H1 (cell line): ENCODE results near the gene NANP. TPM values are rescaled to one million over a fixed set of nuclear protein-coding genes. Genes with fewer than 3 reads are reported as not detected.

ENCODE experiments used
- ASH2L ChIP-seq: fragments of 200-600, 300-600 bp; sonication (generic); IDR thresholded peaks from one replicate; pipeline ENCODE4 v1.7.1; 2017; ENCODE audit warnings: low read length
- CBX5 ChIP-seq: fragments of 300-800, 300-1000 bp; sonication (generic); IDR thresholded peaks from 2 replicates; pipeline ENCODE4 v1.7.1; 2016; ENCODE audit warnings: antibody characterized with exemption, low read length, low read depth
- polyA plus RNA-seq, 7 experiments: library from polyadenylated mRNA; depleted of rRNA in 3 of 7; stranded (reverse) in 5 of 7; unstranded in 2 of 7; fragments of >200 nt in 5 of 7; fragments of 200-250 nt in 2 of 7; gene quantifications; 1 replicate in 5 of 7; 2 replicates in 1 of 7; 4 replicates in 1 of 7; pipeline versions ENCODE4 v1.2.1 to v1.2.3, GENCODE V29; 2011 to 2013; ENCODE audit warnings: missing spikeins in 2 of 7, mixed read lengths in 2 of 7
- total RNA-seq: library from RNA; stranded (reverse); fragmentation: NEBNext Ultra II Directional; extraction: Animal tissue kit (Norgen Biotek cat#: 25700); gene quantifications from 2 replicates; pipeline ENCODE4 v1.2.1, GENCODE V29; 2021

NANP gene
- total and polyA plus RNA-seq, 2 of the 8 experiments (the other 6 are each of a cell fraction or from before 2014, with no cell fraction given) = 3.8 to 6.2 TPM

DNA sequence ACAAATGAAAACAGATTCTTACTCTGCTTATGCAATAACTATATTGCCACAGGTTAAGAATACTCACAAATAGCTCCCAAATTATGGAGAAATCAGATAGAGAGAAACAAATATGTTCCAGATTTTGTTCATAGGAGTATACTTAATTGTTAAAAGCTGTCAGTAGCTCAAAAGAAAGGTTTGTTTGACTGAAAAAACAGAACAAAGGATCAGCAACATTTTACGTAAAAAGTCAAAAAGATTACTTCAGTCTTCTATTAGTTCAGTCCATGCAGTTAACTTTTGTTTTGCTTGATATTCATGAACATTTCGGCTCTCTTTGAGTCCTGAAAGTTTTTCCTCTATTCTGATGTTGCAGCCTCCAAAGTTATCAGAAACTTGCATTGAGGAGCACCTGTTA lies 13.4 kb upstream of the NANP start (continued):
- TF ChIP-seq ASH2L = no peak
- no peak for TF ChIP-seq CBX5
